A549 (cell line): Measurements from ENCODE around the gene CHMP6.

Experiments
- CTCF ChIP-seq: fragments of >200 bp; sonication (Bioruptor Twin); formaldehyde crosslinking; IDR thresholded peaks from 3 replicates; pipeline ENCODE4 v1.5.1; 2016
- E2F6 ChIP-seq: IDR thresholded peaks from 2 replicates; pipeline ENCODE4 v1.6.1; 2012; ENCODE audit warnings: low read depth, borderline replicate concordance
- ELK1 ChIP-seq: fragments of 150-350 bp; IDR thresholded peaks from 2 replicates; pipeline ENCODE4 v1.6.1; 2014; ENCODE audit warnings: low read depth, mild to moderate bottlenecking, low read length
- FOSL2 ChIP-seq, 2 experiments: fragments of 450-650 bp in 1 of 2; fragments of >200 bp in 1 of 2; sonication (Bioruptor Twin) in 1 of 2; formaldehyde crosslinking; IDR thresholded peaks; 2 replicates each; pipeline versions ENCODE4 v1.5.0 to v1.6.1; 2016 to 2020; ENCODE audit warnings: mild to moderate bottlenecking in 1 of 2, moderate library complexity in 1 of 2
- HMGXB4 ChIP-seq: fragments of 250-450 bp; sonication (Bioruptor Pico); IDR thresholded peaks from 2 replicates; pipeline ENCODE4 v1.5.0; 2021; ENCODE audit warnings: mild to moderate bottlenecking, moderate library complexity, borderline replicate concordance
- HOXA7 ChIP-seq: fragments of 250-450 bp; sonication (Bioruptor Pico); IDR thresholded peaks from 2 replicates; pipeline ENCODE4 v1.5.0; 2020; ENCODE audit warnings: mild to moderate bottlenecking, moderate library complexity
- JUN ChIP-seq, 2 experiments: fragments of >200 bp; sonication (Bioruptor Twin); formaldehyde crosslinking; IDR thresholded peaks; 2 replicates in 1 of 2; 3 replicates in 1 of 2; pipeline ENCODE4 v1.6.1; 2016 to 2017
- PBX3 ChIP-seq: IDR thresholded peaks from 2 replicates; pipeline ENCODE4 v1.6.1; 2012
- POLR2A ChIP-seq: IDR thresholded peaks from 2 replicates; pipeline ENCODE4 v1.6.1; 2012; ENCODE audit warnings: mild to moderate bottlenecking, low read length
- RCOR1 ChIP-seq: fragments of 150-350 bp; IDR thresholded peaks from 2 replicates; pipeline ENCODE4 v1.6.1; 2014; ENCODE audit warnings: antibody characterized with exemption, low read length, low read depth

GRCh38 chr17:81034779-81035520, 43.3 kb downstream of the CHMP6 start, which contains the start of gene BAIAP2:
- TF ChIP-seq CTCF (peak; percentile 36), FOSL2 (IDR thresholded peaks at IDR 0.05) (no peak), FOSL2 (CRISPR knock-in tag; IDR thresholded peaks at IDR 0.05) (no peak), PBX3 (peak; percentile 95), POLR2A (peak; percentile 100), ELK1 (no peak), RCOR1 (no peak), E2F6 (no peak), HOXA7 (CRISPR knock-in tag) (no peak), JUN (IDR thresholded peaks at IDR 0.05) (peak in 1 of 2 experiments; percentile 98; a peak in 2 of 5 replicates), HMGXB4 (CRISPR knock-in tag) (no peak)
